Measurements from ENCODE around the gene MAFG. TPM values are rescaled to one million over a fixed set of nuclear protein-coding genes. Genes with fewer than 3 reads are reported as not detected.

The MAFG gene
- total RNA-seq (2021): 24.2 to 29.8 TPM (median 24.3 TPM) in 3 replicates
- percentile 85 among the genes with signal in this experiment for Bru-seq, nascent RNA
- long read RNA-seq, experiment 1, full-length matches to known transcripts: 108 of 110 reads
- long read RNA-seq, experiment 1, partial matches to known transcripts: 2 of 110 reads
- long read RNA-seq, experiment 1, other reads (novel, unspliced or antisense): 0 of 110 reads
- long read RNA-seq, experiment 2, full-length matches to known transcripts: 12 of 15 reads
- long read RNA-seq, experiment 2, partial matches to known transcripts: 2 of 15 reads
- long read RNA-seq, experiment 2, other reads (novel, unspliced or antisense): 1 of 15 reads
- long read RNA-seq, experiment 3, partial matches to known transcripts: 0 of 3 reads
- long read RNA-seq, experiment 3, other reads (novel, unspliced or antisense): 3 of 3 reads

GRCh38 chr17:81927653-81928543, at the start of gene MAFG:
TSS of gene MAFG (minus strand) at chr17:81927735. CDS start at chr17:81923185, 4,550 bp downstream.
- H3K27me3 Mint-ChIP-seq (ENCODE audit: low read depth): peaks cover 3% of the 10 kb centered on the region; the same call in 1 of the 2 replicates
- peak within 1 kb of the TSS; percentile 75 for H3K4me3 Mint-ChIP-seq
- ChIA-PET CTCF (interaction anchor here (0.6 to 3.9 kb wide), 19 partner anchors 9 to 205 kb away, joined by 3 to 21 read pairs (median 4); partner anchors contain the start of genes ASPSCR1, DCXR, NOTUM and PYCR1), POLR2A (interaction anchor here (0.5 to 2.7 kb wide), 8 partner anchors 9 to 1689 kb away, joined by 3 to 11 read pairs (median 4); partner anchors contain the start of genes PYCR1 and SIRT7)
- DNase-seq (ENCODE audit: low spot score) (peak; percentile 90), ATAC-seq (peak; percentile 43)
- H3K9me3 Mint-ChIP-seq: no peaks in the 10 kb centered on the region
- H3K27ac Mint-ChIP-seq: no peak within 1 kb of the TSS
- H3K36me3 Mint-ChIP-seq: peaks cover under 1% of the 10 kb centered on the region
- peaks cover 27% of the 10 kb centered on the region for H3K4me1 Mint-ChIP-seq
- TF ChIP-seq FOXP1 (CRISPR knock-in tag; IDR thresholded peaks at IDR 0.05; ENCODE audit: borderline replicate concordance) (peak; percentile 60; the same call in 1 of the 2 replicates), NR1H2 (CRISPR knock-in tag; IDR thresholded peaks at IDR 0.05) (no peak), SP1 (CRISPR knock-in tag; conservative IDR thresholded peaks at IDR 0.05) (peak; percentile 58), TP53 (CRISPR knock-in tag; IDR thresholded peaks at IDR 0.05) (0 out of 2 replicates have a peak, but pooled peaks have one; percentile 41), ZNF416 (CRISPR knock-in tag; IDR thresholded peaks at IDR 0.05) (0 out of 2 replicates have a peak, but pooled peaks have one; percentile 13), ZNF121 (CRISPR knock-in tag; IDR thresholded peaks at IDR 0.05) (peak; percentile 67; the same call in 1 of the 2 replicates), HMGA2 (CRISPR knock-in tag; IDR thresholded peaks at IDR 0.05) (no peak), ZNF317 (CRISPR knock-in tag; IDR thresholded peaks at IDR 0.05; ENCODE audit: borderline replicate concordance, low read depth) (peak; percentile 44; the same call in 1 of the 2 replicates), ELF4 (CRISPR knock-in tag; IDR thresholded peaks at IDR 0.05; ENCODE audit: low read depth) (no peak), FOXJ3 (CRISPR knock-in tag; IDR thresholded peaks at IDR 0.05; ENCODE audit: borderline replicate concordance) (no peak), MYBL2 (CRISPR knock-in tag; IDR thresholded peaks at IDR 0.05) (peak; percentile 40; the same call in 1 of the 2 replicates), USF2 (CRISPR knock-in tag; IDR thresholded peaks at IDR 0.05) (peak; percentile 98), CREM (CRISPR knock-in tag; IDR thresholded peaks at IDR 0.05) (peak; percentile 56; the same call in 1 of the 2 replicates), E2F5 (CRISPR knock-in tag; IDR thresholded peaks at IDR 0.05) (peak; percentile 60; the same call in 1 of the 2 replicates), FOXK1 (CRISPR knock-in tag; IDR thresholded peaks at IDR 0.05) (peak; percentile 34), ZBTB21 (CRISPR knock-in tag; IDR thresholded peaks at IDR 0.05; ENCODE audit: borderline replicate concordance) (peak; percentile 44; the same call in 1 of the 2 replicates), E2F4 (CRISPR knock-in tag; IDR thresholded peaks at IDR 0.05; ENCODE audit: borderline replicate concordance, low read depth) (peak; percentile 70; the same call in 1 of the 2 replicates), GABPB1 (CRISPR knock-in tag; IDR thresholded peaks at IDR 0.05) (peak; percentile 86), NR3C1 (CRISPR knock-in tag; conservative IDR thresholded peaks at IDR 0.05; ENCODE audit: low read depth) (0 out of 2 replicates have a peak, but pooled peaks have one; percentile 80), CREB1 (CRISPR knock-in tag; IDR thresholded peaks at IDR 0.05) (no peak)
- TF ChIP-seq, protein P1, sequence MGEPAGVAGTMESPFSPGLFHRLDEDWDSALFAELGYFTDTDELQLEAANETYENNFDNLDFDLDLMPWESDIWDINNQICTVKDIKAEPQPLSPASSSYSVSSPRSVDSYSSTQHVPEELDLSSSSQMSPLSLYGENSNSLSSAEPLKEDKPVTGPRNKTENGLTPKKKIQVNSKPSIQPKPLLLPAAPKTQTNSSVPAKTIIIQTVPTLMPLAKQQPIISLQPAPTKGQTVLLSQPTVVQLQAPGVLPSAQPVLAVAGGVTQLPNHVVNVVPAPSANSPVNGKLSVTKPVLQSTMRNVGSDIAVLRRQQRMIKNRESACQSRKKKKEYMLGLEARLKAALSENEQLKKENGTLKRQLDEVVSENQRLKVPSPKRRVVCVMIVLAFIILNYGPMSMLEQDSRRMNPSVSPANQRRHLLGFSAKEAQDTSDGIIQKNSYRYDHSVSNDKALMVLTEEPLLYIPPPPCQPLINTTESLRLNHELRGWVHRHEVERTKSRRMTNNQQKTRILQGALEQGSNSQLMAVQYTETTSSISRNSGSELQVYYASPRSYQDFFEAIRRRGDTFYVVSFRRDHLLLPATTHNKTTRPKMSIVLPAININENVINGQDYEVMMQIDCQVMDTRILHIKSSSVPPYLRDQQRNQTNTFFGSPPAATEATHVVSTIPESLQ (CRISPR knock-in tag; IDR thresholded peaks at IDR 0.05): no peak
- TF ChIP-seq, protein P2, sequence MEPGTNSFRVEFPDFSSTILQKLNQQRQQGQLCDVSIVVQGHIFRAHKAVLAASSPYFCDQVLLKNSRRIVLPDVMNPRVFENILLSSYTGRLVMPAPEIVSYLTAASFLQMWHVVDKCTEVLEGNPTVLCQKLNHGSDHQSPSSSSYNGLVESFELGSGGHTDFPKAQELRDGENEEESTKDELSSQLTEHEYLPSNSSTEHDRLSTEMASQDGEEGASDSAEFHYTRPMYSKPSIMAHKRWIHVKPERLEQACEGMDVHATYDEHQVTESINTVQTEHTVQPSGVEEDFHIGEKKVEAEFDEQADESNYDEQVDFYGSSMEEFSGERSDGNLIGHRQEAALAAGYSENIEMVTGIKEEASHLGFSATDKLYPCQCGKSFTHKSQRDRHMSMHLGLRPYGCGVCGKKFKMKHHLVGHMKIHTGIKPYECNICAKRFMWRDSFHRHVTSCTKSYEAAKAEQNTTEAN (CRISPR knock-in tag; IDR thresholded peaks at IDR 0.05): peak; percentile 41; the same call in 1 of the 2 replicates
- TF ChIP-seq, protein P3, sequence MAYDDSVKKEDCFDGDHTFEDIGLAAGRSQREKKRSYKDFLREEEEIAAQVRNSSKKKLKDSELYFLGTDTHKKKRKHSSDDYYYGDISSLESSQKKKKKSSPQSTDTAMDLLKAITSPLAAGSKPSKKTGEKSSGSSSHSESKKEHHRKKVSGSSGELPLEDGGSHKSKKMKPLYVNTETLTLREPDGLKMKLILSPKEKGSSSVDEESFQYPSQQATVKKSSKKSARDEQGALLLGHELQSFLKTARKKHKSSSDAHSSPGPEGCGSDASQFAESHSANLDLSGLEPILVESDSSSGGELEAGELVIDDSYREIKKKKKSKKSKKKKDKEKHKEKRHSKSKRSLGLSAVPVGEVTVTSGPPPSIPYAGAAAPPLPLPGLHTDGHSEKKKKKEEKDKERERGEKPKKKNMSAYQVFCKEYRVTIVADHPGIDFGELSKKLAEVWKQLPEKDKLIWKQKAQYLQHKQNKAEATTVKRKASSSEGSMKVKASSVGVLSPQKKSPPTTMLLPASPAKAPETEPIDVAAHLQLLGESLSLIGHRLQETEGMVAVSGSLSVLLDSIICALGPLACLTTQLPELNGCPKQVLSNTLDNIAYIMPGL (CRISPR knock-in tag; IDR thresholded peaks at IDR 0.05): peak; percentile 95; the same call in 1 of the 2 replicates
- TF ChIP-seq, protein P4, sequence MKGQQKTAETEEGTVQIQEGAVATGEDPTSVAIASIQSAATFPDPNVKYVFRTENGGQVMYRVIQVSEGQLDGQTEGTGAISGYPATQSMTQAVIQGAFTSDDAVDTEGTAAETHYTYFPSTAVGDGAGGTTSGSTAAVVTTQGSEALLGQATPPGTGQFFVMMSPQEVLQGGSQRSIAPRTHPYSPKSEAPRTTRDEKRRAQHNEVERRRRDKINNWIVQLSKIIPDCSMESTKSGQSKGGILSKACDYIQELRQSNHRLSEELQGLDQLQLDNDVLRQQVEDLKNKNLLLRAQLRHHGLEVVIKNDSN (CRISPR knock-in tag; IDR thresholded peaks at IDR 0.05): peak; percentile 97

Data from WTC11 (cell line).